ENCODE measurements around the gene CTSO.
"Not testable (repeated sequence)": the region's sequence is repeated elsewhere in the genome, so short reads cannot be mapped to it uniquely, and the experiment has no call there.

The CTSO gene

GRCh38 chr4:155956461-155956860 lies 2.8 kb upstream of the CTSO start:
- in situ Hi-C loops (cut with MboI; ENCODE audit: low sequenced_read_pairs) = no loop called here

GRCh38 chr4:155954939-155955338 lies 1.3 kb upstream of the CTSO start:
- in situ Hi-C loops (cut with MboI; ENCODE audit: low sequenced_read_pairs) = no loop called here

GRCh38 chr4:155954118-155954685 lies 536 bp upstream of the CTSO start:
- in situ Hi-C loops (cut with MboI; ENCODE audit: low sequenced_read_pairs) = no loop called here

GRCh38 chr4:155952501-155952901 lies 1.2 kb downstream of the CTSO start:
- in situ Hi-C loops (cut with MboI; ENCODE audit: low sequenced_read_pairs) = no loop called here

- in situ Hi-C loops (cut with MboI; ENCODE audit: low sequenced_read_pairs) = no loop called here
Measured at GRCh38 chr4:155950461-155950860, 3.2 kb downstream of the CTSO start.

GRCh38 chr4:155948541-155948940 lies 5.1 kb downstream of the CTSO start:
- in situ Hi-C loops (cut with MboI; ENCODE audit: low sequenced_read_pairs) = no loop called here

GRCh38 chr4:155946486-155946885 lies 7.2 kb downstream of the CTSO start:
- in situ Hi-C loops (cut with MboI; ENCODE audit: low sequenced_read_pairs) = no loop called here

- in situ Hi-C loops (cut with MboI; ENCODE audit: low sequenced_read_pairs) = no loop called here
Measured at GRCh38 chr4:155944516-155944915, 9.2 kb downstream of the CTSO start.

- in situ Hi-C loops (cut with MboI; ENCODE audit: low sequenced_read_pairs) = no loop called here
Measured at GRCh38 chr4:155943605-155944291, 9.9 kb downstream of the CTSO start.

GRCh38 chr4:155941820-155942219 lies 11.8 kb downstream of the CTSO start:
- in situ Hi-C loops (cut with MboI; ENCODE audit: low sequenced_read_pairs) = no loop called here

GRCh38 chr4:155941085-155941790 lies 12.4 kb downstream of the CTSO start:
- in situ Hi-C loops (cut with MboI; ENCODE audit: low sequenced_read_pairs) = no loop called here

- in situ Hi-C loops (cut with MboI; ENCODE audit: low sequenced_read_pairs) = no loop called here
Measured at GRCh38 chr4:155935389-155935986, 18.2 kb downstream of the CTSO start.

- in situ Hi-C loops (cut with MboI; ENCODE audit: low sequenced_read_pairs) = not testable (repeated sequence)
Measured at GRCh38 chr4:155934634-155935033, 19.0 kb downstream of the CTSO start.

- in situ Hi-C loops (cut with MboI; ENCODE audit: low sequenced_read_pairs) = no loop called here
Measured at GRCh38 chr4:155931634-155932033, 22.0 kb downstream of the CTSO start.

- in situ Hi-C loops (cut with MboI; ENCODE audit: low sequenced_read_pairs) = no loop called here
Measured at GRCh38 chr4:155930330-155930729, 23.3 kb downstream of the CTSO start.

GRCh38 chr4:155929833-155930232 lies 23.8 kb downstream of the CTSO start:
- in situ Hi-C loops (cut with MboI; ENCODE audit: low sequenced_read_pairs) = no loop called here

GRCh38 chr4:155924637-155925036 lies 29.0 kb downstream of the CTSO start:
- in situ Hi-C loops (cut with MboI; ENCODE audit: low sequenced_read_pairs) = no loop called here

GRCh38 chr4:155921597-155921996 lies 32.1 kb downstream of the CTSO start:
- in situ Hi-C loops (cut with MboI; ENCODE audit: low sequenced_read_pairs) = no loop called here

GRCh38 chr4:155914782-155915181 lies 38.9 kb downstream of the CTSO start:
- in situ Hi-C loops (cut with MboI; ENCODE audit: low sequenced_read_pairs) = no loop called here

GRCh38 chr4:155911905-155912304 lies 41.8 kb downstream of the CTSO start:
- in situ Hi-C loops (cut with MboI; ENCODE audit: low sequenced_read_pairs) = no loop called here

- in situ Hi-C loops (cut with MboI; ENCODE audit: low sequenced_read_pairs) = no loop called here
Measured at GRCh38 chr4:155909615-155910226, 43.9 kb downstream of the CTSO start.

All from HL-60/S4 (cell line).